HCT116 (cell line): Measurements from ENCODE around the gene HUWE1.
"Not testable (repeated sequence)": the region's sequence is repeated elsewhere in the genome, so short reads cannot be mapped to it uniquely, and the experiment has no call there.

ENCODE experiments used
- CEBPB ChIP-seq: IDR thresholded peaks from 2 replicates; pipeline ENCODE4 v1.6.1; 2012; ENCODE audit warnings: low read depth
- EZH2 ChIP-seq: fragments of 200-600 bp; sonication (generic); IDR thresholded peaks from 2 replicates; pipeline ENCODE4 v1.6.1; 2017; ENCODE audit warnings: antibody characterized with exemption, mixed run types
- EZH2phosphoT487 ChIP-seq: fragments of 200-600 bp; IDR thresholded peaks from 2 replicates; pipeline ENCODE4 v1.6.1; 2018; ENCODE audit warnings: antibody characterized with exemption, borderline replicate concordance
- POLR2A ChIP-seq: IDR thresholded peaks from 2 replicates; pipeline ENCODE4 v1.7.0; 2011; ENCODE audit warnings: borderline replicate concordance; ENCODE audit not compliant: insufficient read depth, insufficient read length; ENCODE audit errors: extremely low read depth
- POLR2AphosphoS5 ChIP-seq: IDR thresholded peaks from 2 replicates; pipeline ENCODE4 v1.6.1; 2011; ENCODE audit warnings: mild to moderate bottlenecking, low read depth, low read length, moderate library complexity
- RAD21 ChIP-seq: IDR thresholded peaks from 2 replicates; pipeline ENCODE4 v1.6.1; 2012; ENCODE audit warnings: low read depth, mild to moderate bottlenecking
- SIN3A ChIP-seq: IDR thresholded peaks from 2 replicates; pipeline ENCODE4 v1.6.1; 2012; ENCODE audit warnings: low read depth
- SP1 ChIP-seq: IDR thresholded peaks from 2 replicates; pipeline ENCODE4 v1.6.1; 2012; ENCODE audit warnings: low read depth
- YY1 ChIP-seq: IDR thresholded peaks from 2 replicates; pipeline ENCODE4 v1.6.1; 2011; ENCODE audit warnings: low read length, low read depth, moderate library complexity, mild to moderate bottlenecking; ENCODE audit not compliant: insufficient replicate concordance; ENCODE audit errors: extremely low read depth
- ZNF274 ChIP-seq: fragments of 200-500 bp; sonication (Bioruptor generic); IDR thresholded peaks from 2 replicates; pipeline ENCODE4 v1.6.1; 2014; ENCODE audit warnings: mild to moderate bottlenecking, low read depth, low read length, inconsistent platforms
- TF ChIP-seq, protein P1 (sequence below): IDR thresholded peaks from 2 replicates; pipeline ENCODE4 v1.6.1; 2012
- TF ChIP-seq, protein P2 (sequence below), 3 experiments: fragments of 200-600 bp in 1 of 3; sonication (generic) in 1 of 3; IDR thresholded peaks in 2 of 3; conservative IDR thresholded peaks in 1 of 3; 2 replicates each; pipeline ENCODE4 v1.5.1; 2012 to 2017; ENCODE audit warnings: low read depth in 2 of 3, low read length in 2 of 3, antibody characterized with exemption in 1 of 3, borderline replicate concordance in 1 of 3, control low read depth in 1 of 3, mild to moderate bottlenecking in 1 of 3, mixed read lengths in 1 of 3, mixed run types in 1 of 3, moderate library complexity in 1 of 3; ENCODE audit not compliant: insufficient read depth in 1 of 3
- TF ChIP-seq, protein P3 (sequence below): IDR thresholded peaks from 2 replicates; pipeline ENCODE4 v1.6.1; 2011; ENCODE audit warnings: mild to moderate bottlenecking, low read length, moderate library complexity; ENCODE audit not compliant: insufficient replicate concordance; ENCODE audit errors: extremely low read depth
- TF ChIP-seq, protein P4 (sequence below): IDR thresholded peaks from 2 replicates; pipeline ENCODE4 v1.6.1; 2012; ENCODE audit warnings: low read depth

DNA sequence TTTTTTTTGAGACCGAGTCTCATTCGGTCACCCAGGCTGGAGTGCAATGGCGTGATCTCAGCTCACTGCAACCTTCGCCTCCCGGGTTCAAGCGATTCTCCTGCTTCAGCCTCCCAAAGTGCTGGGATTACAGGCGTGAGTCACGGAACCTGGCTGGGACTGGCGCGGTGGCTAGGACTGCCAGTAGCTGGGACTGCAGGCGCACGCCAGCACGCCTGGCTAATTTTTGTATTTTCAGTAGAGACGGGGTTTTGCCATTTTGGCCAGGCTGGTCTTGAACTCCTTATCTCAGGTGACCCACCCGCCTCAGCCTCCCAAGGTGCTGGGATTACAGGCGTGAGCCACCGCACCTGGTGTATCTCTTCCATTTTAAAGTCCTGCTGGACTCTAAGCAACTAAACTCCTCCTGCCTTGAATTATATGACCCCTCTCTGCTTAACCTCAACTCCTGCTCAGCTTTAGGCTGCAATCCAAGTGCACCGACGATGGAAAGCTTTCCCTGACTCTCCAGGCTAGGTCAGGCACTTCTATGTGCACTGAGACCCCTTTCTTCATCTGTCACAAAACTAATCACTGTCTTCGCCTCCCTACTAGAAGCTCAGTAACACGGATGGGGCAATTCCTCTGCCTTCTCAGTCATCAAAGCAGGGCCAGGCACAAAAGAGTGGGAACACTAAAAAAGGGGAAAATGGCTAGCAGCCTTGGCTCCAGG is 155.1 kb downstream of the HUWE1 start:
- not testable (repeated sequence) for TF ChIP-seq YY1, EZH2phosphoT487, POLR2A, EZH2, SP1, POLR2AphosphoS5, CEBPB, RAD21, ZNF274, SIN3A
- TF ChIP-seq, protein P1, sequence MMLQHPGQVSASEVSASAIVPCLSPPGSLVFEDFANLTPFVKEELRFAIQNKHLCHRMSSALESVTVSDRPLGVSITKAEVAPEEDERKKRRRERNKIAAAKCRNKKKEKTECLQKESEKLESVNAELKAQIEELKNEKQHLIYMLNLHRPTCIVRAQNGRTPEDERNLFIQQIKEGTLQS, result not testable (repeated sequence)
- TF ChIP-seq, protein P2, sequence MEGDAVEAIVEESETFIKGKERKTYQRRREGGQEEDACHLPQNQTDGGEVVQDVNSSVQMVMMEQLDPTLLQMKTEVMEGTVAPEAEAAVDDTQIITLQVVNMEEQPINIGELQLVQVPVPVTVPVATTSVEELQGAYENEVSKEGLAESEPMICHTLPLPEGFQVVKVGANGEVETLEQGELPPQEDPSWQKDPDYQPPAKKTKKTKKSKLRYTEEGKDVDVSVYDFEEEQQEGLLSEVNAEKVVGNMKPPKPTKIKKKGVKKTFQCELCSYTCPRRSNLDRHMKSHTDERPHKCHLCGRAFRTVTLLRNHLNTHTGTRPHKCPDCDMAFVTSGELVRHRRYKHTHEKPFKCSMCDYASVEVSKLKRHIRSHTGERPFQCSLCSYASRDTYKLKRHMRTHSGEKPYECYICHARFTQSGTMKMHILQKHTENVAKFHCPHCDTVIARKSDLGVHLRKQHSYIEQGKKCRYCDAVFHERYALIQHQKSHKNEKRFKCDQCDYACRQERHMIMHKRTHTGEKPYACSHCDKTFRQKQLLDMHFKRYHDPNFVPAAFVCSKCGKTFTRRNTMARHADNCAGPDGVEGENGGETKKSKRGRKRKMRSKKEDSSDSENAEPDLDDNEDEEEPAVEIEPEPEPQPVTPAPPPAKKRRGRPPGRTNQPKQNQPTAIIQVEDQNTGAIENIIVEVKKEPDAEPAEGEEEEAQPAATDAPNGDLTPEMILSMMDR (IDR thresholded peaks at IDR 0.05 in 2 of 3, conservative IDR thresholded peaks at IDR 0.05 in 1 of 3; ENCODE audit: borderline replicate concordance in 1 of 3, insufficient read depth in 1 of 3, low read depth in 2 of 3, low read length in 2 of 3), result not testable (repeated sequence)
- TF ChIP-seq, protein P3, sequence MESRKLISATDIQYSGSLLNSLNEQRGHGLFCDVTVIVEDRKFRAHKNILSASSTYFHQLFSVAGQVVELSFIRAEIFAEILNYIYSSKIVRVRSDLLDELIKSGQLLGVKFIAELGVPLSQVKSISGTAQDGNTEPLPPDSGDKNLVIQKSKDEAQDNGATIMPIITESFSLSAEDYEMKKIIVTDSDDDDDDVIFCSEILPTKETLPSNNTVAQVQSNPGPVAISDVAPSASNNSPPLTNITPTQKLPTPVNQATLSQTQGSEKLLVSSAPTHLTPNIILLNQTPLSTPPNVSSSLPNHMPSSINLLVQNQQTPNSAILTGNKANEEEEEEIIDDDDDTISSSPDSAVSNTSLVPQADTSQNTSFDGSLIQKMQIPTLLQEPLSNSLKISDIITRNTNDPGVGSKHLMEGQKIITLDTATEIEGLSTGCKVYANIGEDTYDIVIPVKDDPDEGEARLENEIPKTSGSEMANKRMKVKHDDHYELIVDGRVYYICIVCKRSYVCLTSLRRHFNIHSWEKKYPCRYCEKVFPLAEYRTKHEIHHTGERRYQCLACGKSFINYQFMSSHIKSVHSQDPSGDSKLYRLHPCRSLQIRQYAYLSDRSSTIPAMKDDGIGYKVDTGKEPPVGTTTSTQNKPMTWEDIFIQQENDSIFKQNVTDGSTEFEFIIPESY, result not testable (repeated sequence)
- TF ChIP-seq, protein P4, sequence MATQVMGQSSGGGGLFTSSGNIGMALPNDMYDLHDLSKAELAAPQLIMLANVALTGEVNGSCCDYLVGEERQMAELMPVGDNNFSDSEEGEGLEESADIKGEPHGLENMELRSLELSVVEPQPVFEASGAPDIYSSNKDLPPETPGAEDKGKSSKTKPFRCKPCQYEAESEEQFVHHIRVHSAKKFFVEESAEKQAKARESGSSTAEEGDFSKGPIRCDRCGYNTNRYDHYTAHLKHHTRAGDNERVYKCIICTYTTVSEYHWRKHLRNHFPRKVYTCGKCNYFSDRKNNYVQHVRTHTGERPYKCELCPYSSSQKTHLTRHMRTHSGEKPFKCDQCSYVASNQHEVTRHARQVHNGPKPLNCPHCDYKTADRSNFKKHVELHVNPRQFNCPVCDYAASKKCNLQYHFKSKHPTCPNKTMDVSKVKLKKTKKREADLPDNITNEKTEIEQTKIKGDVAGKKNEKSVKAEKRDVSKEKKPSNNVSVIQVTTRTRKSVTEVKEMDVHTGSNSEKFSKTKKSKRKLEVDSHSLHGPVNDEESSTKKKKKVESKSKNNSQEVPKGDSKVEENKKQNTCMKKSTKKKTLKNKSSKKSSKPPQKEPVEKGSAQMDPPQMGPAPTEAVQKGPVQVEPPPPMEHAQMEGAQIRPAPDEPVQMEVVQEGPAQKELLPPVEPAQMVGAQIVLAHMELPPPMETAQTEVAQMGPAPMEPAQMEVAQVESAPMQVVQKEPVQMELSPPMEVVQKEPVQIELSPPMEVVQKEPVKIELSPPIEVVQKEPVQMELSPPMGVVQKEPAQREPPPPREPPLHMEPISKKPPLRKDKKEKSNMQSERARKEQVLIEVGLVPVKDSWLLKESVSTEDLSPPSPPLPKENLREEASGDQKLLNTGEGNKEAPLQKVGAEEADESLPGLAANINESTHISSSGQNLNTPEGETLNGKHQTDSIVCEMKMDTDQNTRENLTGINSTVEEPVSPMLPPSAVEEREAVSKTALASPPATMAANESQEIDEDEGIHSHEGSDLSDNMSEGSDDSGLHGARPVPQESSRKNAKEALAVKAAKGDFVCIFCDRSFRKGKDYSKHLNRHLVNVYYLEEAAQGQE, result not testable (repeated sequence)
